Stimulated activated CD4-positive, alpha-beta T cell treated with anti-CD3 and anti-CD28 coated beads, TNF-alpha, amount 100 ng/mL, for 4 hours (primary cell): ENCODE results near the gene SLC34A1.
A peak's percentile ranks its signal among the peaks of the same experiment; 100 is the strongest.

Experiments used
- DNase-seq, 3 experiments: peaks; one replicate each; pipeline ENCODE4 v3.0.0-alpha.2; 2020; ENCODE audit warnings: low read depth in 3 of 3

SLC34A1 gene

GRCh38 chr5:177446200-177447065 is 62.2 kb downstream of the SLC34A1 start, which contains the start of gene PRR7:
Gene PRR7 (plus strand): TSS chr5:177446814. CDS start chr5:177455068, 8,254 bp downstream.
- DNase-seq = peak; percentile 40 to 64 (median 60)

GRCh38 chr5:177447066-177447610 is 62.9 kb downstream of the SLC34A1 start:
- peak in 1 of 3 experiments; percentile 46 for DNase-seq

- DNase-seq = no peak
Measured at GRCh38 chr5:177447611-177448243, 63.5 kb downstream of the SLC34A1 start.
